Adrenal gland (tissue), 5 donors: ENCODE measurements around the gene RECK.

Experiments
- CTCF ChIP-seq, 6 experiments: fragments of 450-650 bp in 4 of 6; fragments of 200-600 bp in 2 of 6; sonication (generic) in 1 of 6; IDR thresholded peaks; 1 replicate in 5 of 6; 2 replicates in 1 of 6; pipeline versions ENCODE4 v1.5.1 to v1.8.0; 2016 to 2021; ENCODE audit warnings: antibody characterized with exemption in 6 of 6, mild to moderate bottlenecking in 2 of 6, moderate library complexity in 1 of 6
- POLR2A ChIP-seq, 2 donors: fragments of 450-650 bp; IDR thresholded peaks; one replicate each; pipeline ENCODE4 v1.6.1; 2017; ENCODE audit warnings: antibody characterized with exemption in 2 of 2, mild to moderate bottlenecking in 2 of 2, moderate library complexity in 1 of 2
- donor health status: DM: no; HTN: no; CAD: no.

GRCh38 chr9:36025746-36026145 lies 11.0 kb upstream of the RECK start:
- TF ChIP-seq CTCF (IDR thresholded peaks at IDR 0.05) (no peak), POLR2A (IDR thresholded peaks at IDR 0.05) (no peak)
